GM19328 (cell line): ENCODE data around the gene AHNAK.
"Not testable (repeated sequence)": the region's sequence is repeated elsewhere in the genome, so short reads cannot be mapped to it uniquely, and the experiment has no call there.

Experiments
- ATAC-seq: cut with Tn5 transposase; IDR thresholded peaks from one replicate; pipeline ENCODE4 v1.9.1; 2021; ENCODE audit warnings: mild to moderate bottlenecking, moderate library complexity; ENCODE audit not compliant: unreplicated experiment

Gene AHNAK

DNA sequence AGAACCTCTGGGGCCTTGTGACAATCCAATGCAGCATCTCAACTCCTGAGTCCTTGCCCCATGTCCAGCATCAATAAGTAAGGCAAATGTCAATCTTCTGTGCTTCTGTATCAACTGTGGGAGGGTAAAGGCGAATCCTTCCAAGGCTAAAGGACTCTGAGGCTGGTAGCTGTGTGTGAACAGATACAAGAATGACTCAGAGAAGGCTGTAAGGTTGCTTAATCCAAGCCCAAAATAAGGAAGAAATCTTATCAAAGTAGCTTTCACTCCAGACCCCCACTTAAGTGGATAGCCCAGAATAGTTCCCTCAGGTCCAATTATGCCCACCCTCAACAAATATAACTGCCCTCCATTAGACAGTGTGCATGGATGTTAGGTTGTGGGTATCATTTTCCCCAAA lies 155.9 kb downstream of the AHNAK start:
- no peak for ATAC-seq

GRCh38 chr11:62390237-62390636 lies 156.4 kb downstream of the AHNAK start:
- no peak for ATAC-seq

DNA sequence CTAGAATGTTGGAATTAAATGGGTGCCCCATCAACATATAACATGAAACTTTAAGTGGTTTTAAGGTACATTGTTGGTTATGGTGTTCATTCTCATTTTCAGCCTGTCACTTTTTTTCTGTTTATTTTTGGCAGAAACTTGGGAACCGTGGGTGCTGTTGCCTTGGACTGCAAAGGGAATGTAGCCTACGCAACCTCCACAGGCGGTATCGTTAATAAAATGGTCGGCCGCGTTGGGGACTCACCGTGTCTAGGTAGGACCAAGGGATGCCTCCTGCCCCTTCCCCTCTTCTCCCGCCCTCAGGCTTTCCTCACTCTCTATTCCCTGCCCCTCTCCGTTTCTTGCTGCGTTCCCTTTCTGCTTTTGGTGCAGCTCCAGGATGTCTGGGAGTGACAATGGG lies 157.6 kb downstream of the AHNAK start:
- no peak for ATAC-seq

DNA sequence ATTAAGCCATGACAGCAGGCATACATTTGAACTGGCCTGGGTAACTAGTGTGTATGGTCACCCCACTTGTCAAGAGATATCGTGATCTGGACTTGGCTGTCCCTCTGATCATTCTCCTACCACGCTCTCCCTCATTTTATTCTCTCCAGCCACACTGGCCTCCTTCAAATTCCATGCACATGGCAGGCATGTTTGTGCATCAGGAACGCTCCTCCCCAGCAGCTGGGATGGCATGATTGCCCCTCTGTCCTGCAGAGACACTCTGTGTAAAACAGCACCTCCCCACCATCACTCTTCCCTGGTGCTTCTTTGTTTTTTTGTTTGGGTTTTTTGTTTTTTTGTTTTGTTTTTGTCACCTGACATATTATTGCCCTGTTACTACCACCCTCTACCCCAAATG lies 159.2 kb downstream of the AHNAK start:
- ATAC-seq = no peak

- not testable (repeated sequence) for ATAC-seq
These were observed 160.5 kb downstream of the AHNAK start for GRCh38 chr11:62386083-62386482.

- no peak for ATAC-seq
These were observed 162.8 kb downstream of the AHNAK start for GRCh38 chr11:62383822-62384221.
